Measurements from ENCODE around the gene HIBCH. TPM values are rescaled to one million over a fixed set of nuclear protein-coding genes. Genes with fewer than 3 reads are reported as not detected.

The HIBCH gene
- total and polyA plus RNA-seq, 4 donors, result 20.2 to 65.2 (median 32.8) TPM

- no peak overlapping the region for H3K9ac ChIP-seq (ENCODE audit: low read depth in 1 of 2, low read length in 2 of 2)
- WGBS, result 98% methylated on average over 9 of the region's 9 CpGs
These were observed 53.3 kb downstream of the HIBCH start for GRCh38 chr2:190266314-190266713.

GRCh38 chr2:190261851-190262250 lies 57.8 kb downstream of the HIBCH start:
- no peaks in the 10 kb centered on the region for H3K4me1 ChIP-seq (ENCODE audit: control insufficient read depth in 4 of 4, insufficient read depth in 4 of 4, low read length in 3 of 4)
- no peaks in the 10 kb centered on the region for H3K27me3 ChIP-seq (ENCODE audit: control insufficient read depth in 4 of 4, insufficient read depth in 4 of 4, low read length in 3 of 4)
- no peak overlapping the region for H3K27ac ChIP-seq (ENCODE audit: low read depth in 1 of 2, low read length in 2 of 2)
- H3K9ac ChIP-seq (ENCODE audit: low read depth in 1 of 2, low read length in 2 of 2), result no peak overlapping the region
- H3K36me3 ChIP-seq (ENCODE audit: control insufficient read depth in 4 of 4, insufficient read depth in 3 of 4, low read depth in 1 of 4, low read length in 3 of 4), result peaks cover 1 to 32% (median 18%) of the 10 kb centered on the region in 4 donors
- DNase-seq (ENCODE audit: low spot score), result no peak
- TF ChIP-seq RAD21 (IDR thresholded peaks at IDR 0.05) (no peak), FOXA2 (IDR thresholded peaks at IDR 0.05) (no peak), NR2F2 (IDR thresholded peaks at IDR 0.05) (no peak), CTCF (IDR thresholded peaks at IDR 0.05; ENCODE audit: low read depth, low read length, missing input control) (no peak), JUND (IDR thresholded peaks at IDR 0.05) (no peak), HNF4A (conservative IDR thresholded peaks at IDR 0.05) (no peak), ZBTB33 (IDR thresholded peaks at IDR 0.05) (no peak), MAX (IDR thresholded peaks at IDR 0.05) (no peak)
- no peaks in the 10 kb centered on the region for H3K9me3 ChIP-seq (ENCODE audit: control insufficient read depth in 4 of 4, low read length in 3 of 4)
- H3K4me3 ChIP-seq (ENCODE audit: low read depth in 1 of 3, low read length in 3 of 3), result no peak overlapping the region
- 91% methylated on average over 2 of the region's 2 CpGs for WGBS

More at GRCh38 chr2:190266314-190266713, 53.3 kb downstream of the HIBCH start:
- Histone ChIP-seq H3K27me3 (ENCODE audit: control insufficient read depth in 4 of 4, insufficient read depth in 4 of 4, low read length in 3 of 4) (no peaks in the 10 kb centered on the region), H3K27ac (ENCODE audit: low read depth in 1 of 2, low read length in 2 of 2) (no peak overlapping the region), H3K9me3 (ENCODE audit: control insufficient read depth in 4 of 4, low read length in 3 of 4) (no peaks in the 10 kb centered on the region), H3K36me3 (ENCODE audit: control insufficient read depth in 4 of 4, insufficient read depth in 3 of 4, low read depth in 1 of 4, low read length in 3 of 4) (peaks cover 0 to 8% (median 5%) of the 10 kb centered on the region in 4 donors), H3K4me1 (ENCODE audit: control insufficient read depth in 4 of 4, insufficient read depth in 4 of 4, low read length in 3 of 4) (no peaks in the 10 kb centered on the region), H3K4me3 (ENCODE audit: low read depth in 1 of 3, low read length in 3 of 3) (no peak overlapping the region)
- no peak for DNase-seq (ENCODE audit: low spot score)
- no peak for TF ChIP-seq TAF1 (conservative IDR thresholded peaks at IDR 0.05)
- no peak for TF ChIP-seq NR2F2 (IDR thresholded peaks at IDR 0.05)

- Histone ChIP-seq H3K27ac (ENCODE audit: low read depth in 1 of 2, low read length in 2 of 2) (no peak overlapping the region), H3K9me3 (ENCODE audit: control insufficient read depth in 4 of 4, low read length in 3 of 4) (no peaks in the 10 kb centered on the region), H3K36me3 (ENCODE audit: control insufficient read depth in 4 of 4, insufficient read depth in 3 of 4, low read depth in 1 of 4, low read length in 3 of 4) (peaks cover 5 to 43% (median 27%) of the 10 kb centered on the region in 4 donors), H3K4me3 (ENCODE audit: low read depth in 1 of 3, low read length in 3 of 3) (no peak overlapping the region), H3K27me3 (ENCODE audit: control insufficient read depth in 4 of 4, insufficient read depth in 4 of 4, low read length in 3 of 4) (no peaks in the 10 kb centered on the region), H3K4me1 (ENCODE audit: control insufficient read depth in 4 of 4, insufficient read depth in 4 of 4, low read length in 3 of 4) (no peaks in the 10 kb centered on the region), H3K9ac (ENCODE audit: low read depth in 1 of 2, low read length in 2 of 2) (no peak overlapping the region)
- WGBS, result 99% methylated on average over 3 of the region's 3 CpGs
- DNase-seq (ENCODE audit: low spot score), result no peak
- TF ChIP-seq JUND (IDR thresholded peaks at IDR 0.05) (no peak), FOXA1 (IDR thresholded peaks at IDR 0.05) (no peak), REST (IDR thresholded peaks at IDR 0.05) (no peak), EGR1 (IDR thresholded peaks at IDR 0.05; ENCODE audit: low read depth in 2 of 2) (no peak), NR2F2 (IDR thresholded peaks at IDR 0.05) (no peak), RXRA (IDR thresholded peaks at IDR 0.05) (no peak), FOXA2 (IDR thresholded peaks at IDR 0.05) (no peak), SP1 (IDR thresholded peaks at IDR 0.05) (no peak), GABPA (IDR thresholded peaks at IDR 0.05 in 1 of 2, conservative IDR thresholded peaks at IDR 0.05 in 1 of 2) (no peak), MAX (IDR thresholded peaks at IDR 0.05) (no peak), TAF1 (conservative IDR thresholded peaks at IDR 0.05) (no peak), ZBTB33 (IDR thresholded peaks at IDR 0.05) (no peak), HNF4G (IDR thresholded peaks at IDR 0.05) (no peak), HNF4A (conservative IDR thresholded peaks at IDR 0.05) (no peak), ATF3 (IDR thresholded peaks at IDR 0.05) (no peak), RAD21 (IDR thresholded peaks at IDR 0.05) (no peak)
These were observed 63.5 kb downstream of the HIBCH start for GRCh38 chr2:190256087-190256486.

Measured in liver (tissue), 9 donors.